ENCODE data around the gene DPPA5. TPM values are rescaled to one million over a fixed set of nuclear protein-coding genes. Genes with fewer than 3 reads are reported as not detected.

Gene DPPA5
- total and polyA plus RNA-seq, 4 experiments from 2014 or later: not detected

DNA sequence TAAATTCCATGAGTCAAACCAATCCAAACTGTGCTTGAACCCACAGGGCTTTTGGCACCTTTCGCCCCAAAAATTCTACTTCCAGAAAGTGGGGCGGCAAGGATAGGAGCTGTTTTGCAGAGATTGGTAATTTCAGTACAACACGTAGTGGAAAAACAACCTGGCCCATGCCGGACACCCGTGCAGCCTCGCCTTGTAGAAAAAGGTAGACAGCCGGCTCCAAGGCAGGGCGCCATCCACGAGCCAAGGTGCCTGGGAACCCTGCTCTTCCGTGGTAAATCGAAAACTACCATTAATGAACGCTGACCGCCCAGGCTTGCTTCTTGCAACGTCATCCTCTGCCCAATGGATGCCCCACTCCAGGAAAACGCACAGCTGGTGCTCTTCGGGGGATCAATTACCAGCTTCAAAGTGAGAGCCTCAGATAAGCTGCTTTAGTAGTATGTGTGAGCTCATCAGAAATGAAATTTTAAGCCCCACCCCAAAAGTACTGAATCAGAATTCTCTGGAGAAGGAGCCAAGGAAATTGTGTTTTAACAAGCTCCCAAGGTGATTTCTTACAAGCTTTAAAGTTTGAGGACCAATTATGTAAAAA, 13.8 kb upstream of the DPPA5 start:
- no peak for DNase-seq
- Histone ChIP-seq H3K4me1 (ENCODE audit: insufficient read depth, low read length) (no peaks in the 10 kb centered on the region), H3K36me3 (ENCODE audit: insufficient read depth, low read length) (no peaks in the 10 kb centered on the region), H3K27ac (ENCODE audit: low read depth, low read length) (no peak overlapping the region), H3K4me3 (ENCODE audit: low read length in 2 of 2) (no peak overlapping the region), H3K27me3 (ENCODE audit: insufficient read depth, low read length) (no peaks in the 10 kb centered on the region), H3K9me3 (ENCODE audit: control insufficient read depth in 1 of 2, low read length in 2 of 2) (peaks cover 0 to 10% of the 10 kb centered on the region in 2 donors)
- Mint-ChIP-seq H3K27me3 (no peaks in the 10 kb centered on the region), H3K4me1 (no peaks in the 10 kb centered on the region), H3K36me3 (no peaks in the 10 kb centered on the region), H3K9me3 (peaks cover 0 to 29% (median 5%) of the 10 kb centered on the region in 8 donors), H3K27ac (no peak overlapping the region), H3K4me3 (no peak overlapping the region)
- intact Hi-C loops (cut with micrococcal nuclease): no loop called here
- ChIA-PET CTCF (ENCODE audit: partially characterized antibody) (no interaction called here), POLR2A (ENCODE audit: partially characterized antibody) (no interaction called here)

DNA sequence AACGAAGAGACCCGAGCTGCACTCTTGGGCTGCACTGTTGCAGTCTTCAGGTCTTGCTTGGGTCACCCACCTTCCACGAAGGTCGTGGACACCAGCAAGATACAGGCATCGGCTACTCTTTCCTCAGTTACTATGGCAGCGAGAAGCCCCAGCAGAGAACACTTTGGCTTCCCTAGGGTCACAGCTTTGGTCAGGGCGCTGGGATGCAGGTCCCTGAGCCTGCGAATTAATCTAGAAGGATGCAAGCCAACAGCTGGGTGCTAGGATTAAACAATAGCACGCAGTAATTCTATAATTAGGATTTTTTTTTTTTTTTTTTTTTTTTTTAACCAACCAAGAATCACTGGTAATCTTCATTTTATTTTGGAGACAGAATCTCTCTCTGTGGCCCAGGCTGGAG, 10.5 kb upstream of the DPPA5 start:
- Histone ChIP-seq H3K4me3 (ENCODE audit: low read length in 2 of 2) (no peak overlapping the region), H3K36me3 (ENCODE audit: insufficient read depth, low read length) (no peaks in the 10 kb centered on the region), H3K4me1 (ENCODE audit: insufficient read depth, low read length) (no peaks in the 10 kb centered on the region), H3K27me3 (ENCODE audit: insufficient read depth, low read length) (no peaks in the 10 kb centered on the region), H3K27ac (ENCODE audit: low read depth, low read length) (no peak overlapping the region), H3K9me3 (ENCODE audit: control insufficient read depth in 1 of 2, low read length in 2 of 2) (no peaks in the 10 kb centered on the region)
- H3K27ac Mint-ChIP-seq: peak overlapping the region in 1 of 7 donors; percentile 57
- no peaks in the 10 kb centered on the region for H3K27me3 Mint-ChIP-seq
- peaks cover 0 to 2% (median 0%) of the 10 kb centered on the region in 8 donors for H3K9me3 Mint-ChIP-seq
- H3K4me1 Mint-ChIP-seq: no peaks in the 10 kb centered on the region
- ChIA-PET POLR2A (ENCODE audit: partially characterized antibody) (no interaction called here), CTCF (ENCODE audit: partially characterized antibody) (interaction anchor here (0.8 kb wide), 1 partner anchor 14 kb away, joined by 3 read pairs; no protein-coding TSS in a partner anchor)
- intact Hi-C loops (cut with micrococcal nuclease): no loop called here
- no peak overlapping the region for H3K4me3 Mint-ChIP-seq
- no peak for DNase-seq
- no peaks in the 10 kb centered on the region for H3K36me3 Mint-ChIP-seq

DNA sequence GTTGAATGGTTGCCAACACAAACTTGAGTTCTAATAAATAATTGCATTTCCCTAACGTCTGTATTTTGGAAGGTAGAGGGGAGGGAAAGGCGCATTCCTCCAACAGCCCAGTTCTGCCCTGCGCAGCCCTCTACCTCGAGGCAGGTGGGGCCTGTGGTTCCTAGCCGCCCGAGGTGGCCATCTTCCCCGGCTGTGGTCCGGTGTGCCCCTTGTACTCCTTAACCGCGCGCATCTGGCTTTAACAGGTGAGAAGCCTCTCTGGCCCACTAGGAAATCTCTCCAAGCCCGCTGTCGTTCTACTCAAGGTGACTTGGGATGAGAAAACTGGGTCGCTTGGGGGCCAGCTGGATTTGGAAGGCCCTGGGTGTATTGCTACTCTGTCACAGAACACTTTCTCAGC, 10.0 kb upstream of the DPPA5 start:
- Mint-ChIP-seq H3K36me3 (no peaks in the 10 kb centered on the region), H3K4me1 (no peaks in the 10 kb centered on the region), H3K27ac (no peak overlapping the region), H3K9me3 (peaks cover 0 to 2% (median 0%) of the 10 kb centered on the region in 8 donors), H3K27me3 (no peaks in the 10 kb centered on the region), H3K4me3 (no peak overlapping the region)
- Histone ChIP-seq H3K4me1 (ENCODE audit: insufficient read depth, low read length) (no peaks in the 10 kb centered on the region), H3K36me3 (ENCODE audit: insufficient read depth, low read length) (no peaks in the 10 kb centered on the region), H3K27ac (ENCODE audit: low read depth, low read length) (no peak overlapping the region), H3K4me3 (ENCODE audit: low read length in 2 of 2) (no peak overlapping the region), H3K9me3 (ENCODE audit: control insufficient read depth in 1 of 2, low read length in 2 of 2) (no peaks in the 10 kb centered on the region), H3K27me3 (ENCODE audit: insufficient read depth, low read length) (no peaks in the 10 kb centered on the region)
- no peak for DNase-seq
- CTCF ChIA-PET (ENCODE audit: partially characterized antibody): no interaction called here
- POLR2A ChIA-PET (ENCODE audit: partially characterized antibody): no interaction called here
- intact Hi-C loops (cut with micrococcal nuclease): no loop called here

DNA sequence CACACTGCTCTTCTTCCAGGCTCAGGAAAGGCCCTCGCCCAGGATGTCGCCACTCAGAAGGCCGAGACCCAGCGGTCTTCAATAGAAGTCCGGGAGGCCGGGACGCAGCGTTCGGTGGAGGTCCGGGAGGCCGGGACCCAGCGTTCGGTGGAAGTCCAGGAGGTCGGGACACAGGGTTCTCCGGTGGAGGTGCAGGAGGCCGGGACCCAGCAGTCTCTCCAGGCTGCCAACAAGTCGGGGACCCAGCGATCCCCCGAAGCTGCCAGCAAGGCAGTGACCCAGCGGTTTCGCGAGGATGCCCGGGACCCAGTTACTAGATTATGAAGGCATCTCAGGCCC, 9.4 kb upstream of the DPPA5 start:
- intact Hi-C loops (cut with micrococcal nuclease): no loop called here
- DNase-seq: no peak
- Mint-ChIP-seq H3K4me3 (no peak overlapping the region), H3K27me3 (no peaks in the 10 kb centered on the region), H3K36me3 (no peaks in the 10 kb centered on the region), H3K4me1 (no peaks in the 10 kb centered on the region), H3K27ac (no peak overlapping the region), H3K9me3 (peaks cover 0 to 2% (median 0%) of the 10 kb centered on the region in 8 donors)
- no peaks in the 10 kb centered on the region for H3K36me3 ChIP-seq (ENCODE audit: insufficient read depth, low read length)
- no peak overlapping the region for H3K4me3 ChIP-seq (ENCODE audit: low read length in 2 of 2)
- no peaks in the 10 kb centered on the region for H3K9me3 ChIP-seq (ENCODE audit: control insufficient read depth in 1 of 2, low read length in 2 of 2)
- POLR2A ChIA-PET (ENCODE audit: partially characterized antibody): no interaction called here
- no peak overlapping the region for H3K27ac ChIP-seq (ENCODE audit: low read depth, low read length)
- CTCF ChIA-PET (ENCODE audit: partially characterized antibody): no interaction called here
- H3K27me3 ChIP-seq (ENCODE audit: insufficient read depth, low read length): no peaks in the 10 kb centered on the region
- H3K4me1 ChIP-seq (ENCODE audit: insufficient read depth, low read length): no peaks in the 10 kb centered on the region

DNA sequence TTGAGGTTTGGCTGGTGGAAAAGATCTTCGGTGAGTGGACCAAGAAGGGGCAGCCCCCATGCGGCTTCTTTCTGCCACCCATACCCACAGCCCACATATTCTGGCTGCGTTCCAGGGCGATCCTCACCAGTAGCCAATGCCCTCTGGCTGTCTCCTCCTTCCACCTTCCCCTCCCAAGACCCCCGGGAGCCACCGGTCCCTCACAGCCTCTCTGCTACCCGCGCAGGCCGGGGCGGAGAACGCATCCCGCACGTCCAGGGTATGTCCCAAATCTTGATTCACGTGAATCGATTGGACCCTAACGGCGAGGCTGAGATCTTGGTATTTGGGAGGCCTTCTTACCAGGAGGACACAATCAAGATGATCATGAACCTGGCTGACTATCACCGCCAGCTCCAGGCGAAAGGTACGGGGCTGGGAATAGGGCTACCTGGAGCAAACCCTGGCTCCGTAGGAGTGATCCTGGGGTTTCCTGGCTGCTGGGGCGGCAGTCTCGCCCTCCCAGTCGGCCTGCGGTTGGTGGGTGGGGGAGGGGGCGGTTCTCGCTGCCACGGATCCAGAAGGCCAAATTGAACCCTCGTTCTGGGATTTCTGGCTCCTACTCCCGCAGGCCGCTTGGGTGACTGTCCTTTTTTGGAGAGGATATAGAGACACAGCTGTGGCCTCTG, 8.9 kb upstream of the DPPA5 start:
- no peak overlapping the region for H3K4me3 ChIP-seq (ENCODE audit: low read length in 2 of 2)
- H3K27me3 ChIP-seq (ENCODE audit: insufficient read depth, low read length): no peaks in the 10 kb centered on the region
- no peaks in the 10 kb centered on the region for H3K36me3 ChIP-seq (ENCODE audit: insufficient read depth, low read length)
- DNase-seq: no peak
- ChIA-PET CTCF (ENCODE audit: partially characterized antibody) (no interaction called here), POLR2A (ENCODE audit: partially characterized antibody) (no interaction called here)
- no peaks in the 10 kb centered on the region for H3K36me3 Mint-ChIP-seq
- H3K27ac Mint-ChIP-seq: no peak overlapping the region
- H3K4me3 Mint-ChIP-seq: no peak overlapping the region
- no peaks in the 10 kb centered on the region for H3K27me3 Mint-ChIP-seq
- no peaks in the 10 kb centered on the region for H3K4me1 Mint-ChIP-seq
- H3K9me3 ChIP-seq (ENCODE audit: control insufficient read depth in 1 of 2, low read length in 2 of 2): no peaks in the 10 kb centered on the region
- no peaks in the 10 kb centered on the region for H3K4me1 ChIP-seq (ENCODE audit: insufficient read depth, low read length)
- H3K27ac ChIP-seq (ENCODE audit: low read depth, low read length): no peak overlapping the region
- intact Hi-C loops (cut with micrococcal nuclease): no loop called here
- peaks cover 0 to 2% (median 0%) of the 10 kb centered on the region in 8 donors for H3K9me3 Mint-ChIP-seq

DNA sequence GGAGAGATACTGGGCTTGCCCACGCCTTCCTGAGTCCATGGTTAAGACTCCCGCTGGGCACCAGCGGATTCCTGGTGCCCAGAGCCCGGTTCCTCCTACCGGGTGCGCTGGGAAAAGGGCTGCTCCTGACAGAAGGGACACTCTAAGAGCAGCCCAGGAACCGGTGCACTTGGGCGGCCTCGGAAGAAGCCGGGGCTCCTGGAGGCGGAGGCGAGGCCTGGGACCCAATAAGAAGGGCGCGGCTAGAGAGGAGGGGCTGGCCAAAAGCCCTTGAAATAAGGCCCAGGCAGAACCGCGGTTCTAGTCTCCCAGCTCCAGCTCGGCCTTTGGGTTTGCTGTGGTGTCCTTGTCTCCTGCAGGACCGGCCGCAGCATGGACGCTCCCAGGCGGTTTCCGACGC, 8.3 kb upstream of the DPPA5 start, which contains the start of gene KHDC3L:
KHDC3L (plus strand) TSS at position 301 of the 400 bp plus-strand sequence; CDS start at position 373, 72 bp downstream.
- no peak within 1 kb of the TSS for H3K4me3 Mint-ChIP-seq
- CTCF ChIA-PET (ENCODE audit: partially characterized antibody): no interaction called here

DNA sequence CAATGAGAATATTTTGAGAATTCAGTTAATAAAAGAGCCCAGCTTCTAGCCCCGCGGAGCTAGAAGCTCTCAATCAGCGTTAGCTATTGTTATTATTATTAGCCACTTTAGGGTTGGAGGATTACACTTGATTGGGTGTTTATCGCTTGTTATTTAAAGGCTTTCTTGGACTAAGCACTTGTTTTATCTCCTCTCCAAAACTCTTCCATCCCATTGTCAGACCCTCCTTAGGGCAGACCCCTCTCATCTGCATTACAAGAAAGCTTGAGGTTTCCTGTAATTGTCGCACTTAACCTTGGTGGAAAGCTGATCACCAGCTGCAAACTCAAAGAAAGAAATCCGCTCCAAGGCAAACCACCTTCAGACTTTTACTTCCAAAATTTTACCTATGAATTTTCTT, 4.8 kb downstream of the DPPA5 start:
- Mint-ChIP-seq H3K27me3 (peaks cover 19 to 21% of the 10 kb centered on the region in 2 donors), H3K36me3 (no peaks in the 10 kb centered on the region)
- CTCF ChIA-PET (ENCODE audit: partially characterized antibody): no interaction called here

More for the DNA sequence above, 8.3 kb upstream of the DPPA5 start, which contains the start of gene KHDC3L:
- Mint-ChIP-seq H3K36me3 (no peaks in the 10 kb centered on the region), H3K27ac (peak within 1 kb of the TSS in 1 of 7 donors; percentile 60), H3K9me3 (peaks cover 0 to 2% (median 0%) of the 10 kb centered on the region in 8 donors), H3K4me1 (no peaks in the 10 kb centered on the region), H3K27me3 (peaks cover 0 to 2% of the 10 kb centered on the region in 2 donors)
- H3K27me3 ChIP-seq (ENCODE audit: insufficient read depth, low read length): no peaks in the 10 kb centered on the region
- no peaks in the 10 kb centered on the region for H3K4me1 ChIP-seq (ENCODE audit: insufficient read depth, low read length)
- H3K9me3 ChIP-seq (ENCODE audit: control insufficient read depth in 1 of 2, low read length in 2 of 2): no peaks in the 10 kb centered on the region
- DNase-seq: no peak
- no peaks in the 10 kb centered on the region for H3K36me3 ChIP-seq (ENCODE audit: insufficient read depth, low read length)
- intact Hi-C loops (cut with micrococcal nuclease): no loop called here
- H3K27ac ChIP-seq (ENCODE audit: low read depth, low read length): no peak within 1 kb of the TSS
- no peak within 1 kb of the TSS for H3K4me3 ChIP-seq (ENCODE audit: low read length in 2 of 2)
- POLR2A ChIA-PET (ENCODE audit: partially characterized antibody): no interaction called here

More for the DNA sequence above, 4.8 kb downstream of the DPPA5 start:
- H3K36me3 ChIP-seq (ENCODE audit: insufficient read depth, low read length): no peaks in the 10 kb centered on the region
- no peaks in the 10 kb centered on the region for H3K4me1 Mint-ChIP-seq
- H3K4me3 Mint-ChIP-seq: no peak overlapping the region
- no peak for DNase-seq
- POLR2A ChIA-PET (ENCODE audit: partially characterized antibody): no interaction called here
- H3K9me3 ChIP-seq (ENCODE audit: control insufficient read depth in 1 of 2, low read length in 2 of 2): no peaks in the 10 kb centered on the region
- H3K9me3 Mint-ChIP-seq: no peaks in the 10 kb centered on the region
- intact Hi-C loops (cut with micrococcal nuclease): no loop called here
- peak overlapping the region in 1 of 7 donors; percentile 26 for H3K27ac Mint-ChIP-seq
- H3K27me3 ChIP-seq (ENCODE audit: insufficient read depth, low read length): peaks cover 17% of the 10 kb centered on the region
- H3K27ac ChIP-seq (ENCODE audit: low read depth, low read length): no peak overlapping the region
- H3K4me1 ChIP-seq (ENCODE audit: insufficient read depth, low read length): no peaks in the 10 kb centered on the region
- no peak overlapping the region for H3K4me3 ChIP-seq (ENCODE audit: low read length in 2 of 2)
